Smooth muscle cell (in vitro differentiated cells): ENCODE results near the gene NOTCH4. TPM values are rescaled to one million over a fixed set of nuclear protein-coding genes. Genes with fewer than 3 reads are reported as not detected.

ENCODE experiments used
- DNase-seq: peaks from one replicate; lab custom pipeline; 2025; ENCODE audit not compliant: unreplicated experiment; lab: John Stamatoyannopoulos, UW
- H2AFZ ChIP-seq: fragments of 200-600 bp; sonication (generic); 2 replicates; pipeline ENCODE4 v1.6.0; 2016; ENCODE audit warnings: antibody characterized with exemption, low read depth, mild to moderate bottlenecking
- H3F3A ChIP-seq: fragments of 200-600 bp; sonication (generic); 2 replicates; pipeline ENCODE4 v1.6.0; 2017; ENCODE audit warnings: antibody characterized with exemption, low read depth
- H3K27ac ChIP-seq: fragments of 200-600 bp; sonication (generic); 2 replicates; pipeline ENCODE4 v1.5.1; 2016; ENCODE audit warnings: low read depth, mild to moderate bottlenecking
- H3K27me3 ChIP-seq: fragments of 200-600 bp; sonication (generic); 2 replicates; pipeline ENCODE4 v1.6.1; 2016; ENCODE audit warnings: low read depth, mild to moderate bottlenecking
- H3K36me3 ChIP-seq: fragments of 200-600 bp; sonication (generic); 2 replicates; pipeline ENCODE4 v1.5.1; 2016; ENCODE audit warnings: low read depth
- H3K4me1 ChIP-seq: fragments of 200-600 bp; sonication (generic); 2 replicates; pipeline ENCODE4 v1.5.1; 2016; ENCODE audit warnings: low read depth
- H3K4me2 ChIP-seq: fragments of 200-600 bp; sonication (generic); 2 replicates; pipeline ENCODE4 v1.6.0; 2016; ENCODE audit warnings: mild to moderate bottlenecking
- H3K4me3 ChIP-seq: fragments of 200-600 bp; sonication (generic); 2 replicates; pipeline ENCODE4 v1.5.1; 2016; ENCODE audit warnings: mild to moderate bottlenecking
- H3K79me2 ChIP-seq: fragments of 200-600 bp; sonication (generic); 2 replicates; pipeline ENCODE4 v1.6.0; 2016; ENCODE audit warnings: low read depth, mild to moderate bottlenecking
- H3K9ac ChIP-seq: fragments of 200-600 bp; sonication (generic); 2 replicates; pipeline ENCODE4 v1.6.0; 2016; ENCODE audit warnings: low read depth
- H3K9me3 ChIP-seq: fragments of 200-600 bp; sonication (generic); replicated peaks from 2 replicates; pipeline ENCODE4 v1.5.1; 2016; ENCODE audit warnings: low read depth
- H4K20me1 ChIP-seq: fragments of 200-600 bp; sonication (generic); 2 replicates; pipeline ENCODE4 v1.6.0; 2016; ENCODE audit warnings: low read depth
- CTCF ChIP-seq: fragments of 200-600 bp; sonication (generic); IDR thresholded peaks from 2 replicates; pipeline ENCODE4 v1.5.1; 2017; ENCODE audit warnings: borderline replicate concordance, mild to moderate bottlenecking, antibody characterized with exemption; ENCODE audit not compliant: insufficient read depth, poor library complexity, severe bottlenecking
- WGBS: methylation state at CpG from one replicate; pipeline ENCODE4 v1.1.7; 2016; ENCODE audit warnings: low lambda C conversion rate; 5-methylcytosine and 5-hydroxymethylcytosine counted together
- polyA plus RNA-seq: library from polyadenylated mRNA; unstranded; fragments of >200 nt; fragmentation: Nextera tagmentation; extraction: Ambion mirVana; gene quantifications from 2 replicates; pipeline ENCODE4 v1.2.1, GENCODE V29; 2016
- total RNA-seq: library from RNA; depleted of rRNA; stranded (reverse); fragments of >200 nt; gene quantifications from 2 replicates; pipeline ENCODE4 v1.2.3, GENCODE V29; 2014

NOTCH4 gene
- total and polyA plus RNA-seq, 2 experiments from 2014 or later = 0.54 to 1.6 TPM

GRCh38 chr6:32178547-32179440 lies 45.1 kb downstream of the NOTCH4 start:
- DNase-seq = no peak
- Histone ChIP-seq H3K4me2 (peak overlapping the region; percentile 99), H3K27me3 (no peaks in the 10 kb centered on the region), H2AFZ (peak overlapping the region; percentile 11), H3K4me1 (peaks cover 15% of the 10 kb centered on the region), H3K79me2 (peaks cover 33% of the 10 kb centered on the region), H3K4me3 (peak overlapping the region; percentile 91), H4K20me1 (no peaks in the 10 kb centered on the region), H3K27ac (peak overlapping the region; percentile 95), H3K9ac (peak overlapping the region; percentile 77), H3F3A (peaks cover 9% of the 10 kb centered on the region), H3K36me3 (no peaks in the 10 kb centered on the region), H3K9me3 (no peaks in the 10 kb centered on the region)
- no peak for TF ChIP-seq CTCF
- 5% methylated on average over 19 of the region's 24 CpGs for WGBS

GRCh38 chr6:32177788-32178546 lies 45.9 kb downstream of the NOTCH4 start, which contains the start of gene RNF5:
Gene RNF5, plus strand, starts transcription at chr6:32178405. Its CDS starts 107 bp downstream, at chr6:32178512.
- under 1% methylated on average over 26 of the region's 33 CpGs for WGBS
- peak within 1 kb of the TSS; percentile 99 for H3K4me2 ChIP-seq
- peak; percentile 93 for DNase-seq
- H2AFZ ChIP-seq = peak within 1 kb of the TSS; percentile 85
- H3K36me3 ChIP-seq = no peaks in the 10 kb centered on the region
- H3K27ac ChIP-seq = peak within 1 kb of the TSS; percentile 95
- peak within 1 kb of the TSS; percentile 84 for H3K9ac ChIP-seq
- H4K20me1 ChIP-seq = no peaks in the 10 kb centered on the region
- H3K27me3 ChIP-seq = no peaks in the 10 kb centered on the region
- no peaks in the 10 kb centered on the region for H3K9me3 ChIP-seq
- peaks cover 9% of the 10 kb centered on the region for H3F3A ChIP-seq
- H3K79me2 ChIP-seq = peaks cover 39% of the 10 kb centered on the region
- peak within 1 kb of the TSS; percentile 91 for H3K4me3 ChIP-seq
- no peak for TF ChIP-seq CTCF
- H3K4me1 ChIP-seq = peaks cover 15% of the 10 kb centered on the region

GRCh38 chr6:32177183-32177787 lies 46.6 kb downstream of the NOTCH4 start:
- Histone ChIP-seq H2AFZ (peak overlapping the region; percentile 85), H3K36me3 (no peaks in the 10 kb centered on the region), H3K79me2 (peaks cover 46% of the 10 kb centered on the region), H3K27me3 (no peaks in the 10 kb centered on the region), H3K27ac (peak overlapping the region; percentile 95), H3K4me3 (peak overlapping the region; percentile 91), H3K9ac (peak overlapping the region; percentile 84), H3K9me3 (no peaks in the 10 kb centered on the region), H3K4me2 (peak overlapping the region; percentile 94), H3F3A (peaks cover 9% of the 10 kb centered on the region), H4K20me1 (no peaks in the 10 kb centered on the region), H3K4me1 (peaks cover 15% of the 10 kb centered on the region)
- WGBS = 3% methylated on average over 20 of the region's 20 CpGs
- DNase-seq = no peak
- TF ChIP-seq CTCF = no peak
